ENCODE measurements around the gene CCDC157.

The CCDC157 gene

GRCh38 chr22:30354644-30355043 is 2.2 kb upstream of the CCDC157 start:
- no peak for DNase-seq (ENCODE audit: low read depth in 2 of 2)

GRCh38 chr22:30357236-30357570 is 396 bp downstream of the CCDC157 start:
- no peak for DNase-seq (ENCODE audit: low read depth in 2 of 2)

- no peak for DNase-seq (ENCODE audit: low read depth in 2 of 2)
Measured at GRCh38 chr22:30357650-30358215, 926 bp downstream of the CCDC157 start.

GRCh38 chr22:30358541-30358940 is 1.7 kb downstream of the CCDC157 start:
- no peak for DNase-seq (ENCODE audit: low read depth in 2 of 2)

GRCh38 chr22:30361916-30362650 is 5.3 kb downstream of the CCDC157 start:
- DNase-seq (ENCODE audit: low read depth in 2 of 2) = no peak

- DNase-seq (ENCODE audit: low read depth in 2 of 2) = no peak
Measured at GRCh38 chr22:30362651-30363281, 6.0 kb downstream of the CCDC157 start.

- DNase-seq (ENCODE audit: low read depth in 2 of 2) = no peak
Measured at GRCh38 chr22:30365891-30366290, 9.1 kb downstream of the CCDC157 start.

- DNase-seq (ENCODE audit: low read depth in 2 of 2) = no peak
Measured at GRCh38 chr22:30368420-30368819, 11.6 kb downstream of the CCDC157 start.

- DNase-seq (ENCODE audit: low read depth in 2 of 2) = no peak
Measured at GRCh38 chr22:30370641-30371230, 13.9 kb downstream of the CCDC157 start.

- no peak for DNase-seq (ENCODE audit: low read depth in 2 of 2)
Measured at GRCh38 chr22:30371321-30371720, 14.5 kb downstream of the CCDC157 start.

GRCh38 chr22:30371981-30372380 is 15.2 kb downstream of the CCDC157 start:
- DNase-seq (ENCODE audit: low read depth in 2 of 2) = no peak

GRCh38 chr22:30372915-30373314 is 16.1 kb downstream of the CCDC157 start:
- no peak for DNase-seq (ENCODE audit: low read depth in 2 of 2)

GRCh38 chr22:30373331-30374325 is 16.8 kb downstream of the CCDC157 start:
- no peak for DNase-seq (ENCODE audit: low read depth in 2 of 2)

GRCh38 chr22:30375312-30375849 is 18.6 kb downstream of the CCDC157 start:
- DNase-seq (ENCODE audit: low read depth in 2 of 2) = no peak

GRCh38 chr22:30380011-30380410 is 23.2 kb downstream of the CCDC157 start:
- no peak for DNase-seq (ENCODE audit: low read depth in 2 of 2)

GRCh38 chr22:30381264-30381663 is 24.5 kb downstream of the CCDC157 start:
- DNase-seq (ENCODE audit: low read depth in 2 of 2) = no peak

GRCh38 chr22:30382340-30382739 is 25.5 kb downstream of the CCDC157 start:
- DNase-seq (ENCODE audit: low read depth in 2 of 2) = no peak

- DNase-seq (ENCODE audit: low read depth in 2 of 2) = no peak
Measured at GRCh38 chr22:30383061-30383460, 26.3 kb downstream of the CCDC157 start.

- DNase-seq (ENCODE audit: low read depth in 2 of 2) = no peak
Measured at GRCh38 chr22:30385942-30386341, 29.1 kb downstream of the CCDC157 start.

- DNase-seq (ENCODE audit: low read depth in 2 of 2) = no peak
Measured at GRCh38 chr22:30386608-30386959, 29.8 kb downstream of the CCDC157 start.

All from activated CD4-positive, alpha-beta T cell treated with anti-CD3 and anti-CD28 coated beads for 24 hours (primary cell).